Measurements from ENCODE around the gene IGIP.

Gene IGIP

GRCh38 chr5:140166911-140167310 is 41.2 kb downstream of the IGIP start:
- DNase-seq = no peak

GRCh38 chr5:140168371-140168770 is 42.6 kb downstream of the IGIP start:
- no peak for DNase-seq

- DNase-seq = no peak
Measured at GRCh38 chr5:140169410-140169809, 43.7 kb downstream of the IGIP start.

GRCh38 chr5:140172483-140172882 is 46.7 kb downstream of the IGIP start:
- no peak for DNase-seq

- DNase-seq = no peak
Measured at GRCh38 chr5:140174014-140174413, 48.3 kb downstream of the IGIP start.

GRCh38 chr5:140174465-140175366 is 49.0 kb downstream of the IGIP start, which contains the start of gene CYSTM1:
CYSTM1 (plus strand) TSS chr5:140175188; CDS start chr5:140194466, 19,278 bp downstream.
- peak; percentile 96 for DNase-seq

- DNase-seq = peak; percentile 63 to 67
Measured at GRCh38 chr5:140175367-140176030, 49.8 kb downstream of the IGIP start.

- no peak for DNase-seq
Measured at GRCh38 chr5:140176031-140176387, 50.3 kb downstream of the IGIP start.

GRCh38 chr5:140178086-140178410 is 52.3 kb downstream of the IGIP start:
- no peak for DNase-seq

GRCh38 chr5:140178482-140179116 is 52.9 kb downstream of the IGIP start:
- no peak for DNase-seq
